AG09309 (cell line): ENCODE data around the gene MTURN.

Source experiments
- DNase-seq: peaks from one replicate; pipeline ENCODE4 v3.0.0-alpha.2; 2010; ENCODE audit warnings: low read depth
- H3K4me3 ChIP-seq: 2 replicates; pipeline ENCODE4 v1.5.1; 2011; ENCODE audit warnings: mild to moderate bottlenecking, low read depth, low read length, moderate library complexity; ENCODE audit not compliant: control insufficient read depth
- TF ChIP-seq, protein P1 (sequence below): IDR thresholded peaks from 2 replicates; pipeline ENCODE4 v1.5.1; 2011; ENCODE audit warnings: mild to moderate bottlenecking, low read depth, low read length, inconsistent platforms; ENCODE audit not compliant: insufficient read depth, control insufficient read depth; ENCODE audit errors: missing control alignments

Gene MTURN

GRCh38 chr7:30175636-30176147 lies 40.9 kb downstream of the MTURN start:
- H3K4me3 ChIP-seq, result no peak overlapping the region
- no peak for DNase-seq
- TF ChIP-seq, protein P1, sequence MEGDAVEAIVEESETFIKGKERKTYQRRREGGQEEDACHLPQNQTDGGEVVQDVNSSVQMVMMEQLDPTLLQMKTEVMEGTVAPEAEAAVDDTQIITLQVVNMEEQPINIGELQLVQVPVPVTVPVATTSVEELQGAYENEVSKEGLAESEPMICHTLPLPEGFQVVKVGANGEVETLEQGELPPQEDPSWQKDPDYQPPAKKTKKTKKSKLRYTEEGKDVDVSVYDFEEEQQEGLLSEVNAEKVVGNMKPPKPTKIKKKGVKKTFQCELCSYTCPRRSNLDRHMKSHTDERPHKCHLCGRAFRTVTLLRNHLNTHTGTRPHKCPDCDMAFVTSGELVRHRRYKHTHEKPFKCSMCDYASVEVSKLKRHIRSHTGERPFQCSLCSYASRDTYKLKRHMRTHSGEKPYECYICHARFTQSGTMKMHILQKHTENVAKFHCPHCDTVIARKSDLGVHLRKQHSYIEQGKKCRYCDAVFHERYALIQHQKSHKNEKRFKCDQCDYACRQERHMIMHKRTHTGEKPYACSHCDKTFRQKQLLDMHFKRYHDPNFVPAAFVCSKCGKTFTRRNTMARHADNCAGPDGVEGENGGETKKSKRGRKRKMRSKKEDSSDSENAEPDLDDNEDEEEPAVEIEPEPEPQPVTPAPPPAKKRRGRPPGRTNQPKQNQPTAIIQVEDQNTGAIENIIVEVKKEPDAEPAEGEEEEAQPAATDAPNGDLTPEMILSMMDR, result no peak

DNA sequence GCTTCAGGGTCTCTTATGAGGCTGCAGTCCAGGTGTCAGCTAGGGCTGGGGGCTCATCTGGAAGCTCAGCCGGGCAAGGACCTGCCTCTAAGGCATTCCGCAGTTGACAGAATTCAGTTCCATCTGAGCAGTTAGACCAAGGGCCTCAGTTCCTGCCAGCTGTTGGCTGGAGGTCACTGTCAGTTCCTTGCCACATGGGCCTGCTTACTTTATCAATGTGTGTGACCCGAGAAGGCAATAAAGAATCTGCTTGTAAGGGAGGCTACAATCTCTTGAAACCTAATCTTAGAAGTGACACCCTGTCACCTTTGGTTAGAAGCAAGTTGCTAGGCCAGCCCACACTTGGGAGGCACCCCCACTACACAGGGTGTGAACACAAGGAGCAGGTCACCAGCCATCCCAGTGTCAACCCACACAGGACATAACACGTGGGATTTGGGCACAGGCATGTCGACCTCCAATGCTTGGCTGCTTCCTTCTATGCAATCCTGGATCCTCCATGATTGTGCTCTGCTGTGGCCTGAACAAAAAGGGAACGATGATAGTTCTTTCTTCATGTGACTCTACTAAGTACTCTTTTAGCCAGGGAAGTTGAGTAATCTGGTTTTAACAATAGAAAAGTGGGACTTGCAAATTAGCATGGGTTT lies 41.8 kb downstream of the MTURN start:
- no peak for DNase-seq
- no peak overlapping the region for H3K4me3 ChIP-seq
- TF ChIP-seq, protein P1, result no peak

DNA sequence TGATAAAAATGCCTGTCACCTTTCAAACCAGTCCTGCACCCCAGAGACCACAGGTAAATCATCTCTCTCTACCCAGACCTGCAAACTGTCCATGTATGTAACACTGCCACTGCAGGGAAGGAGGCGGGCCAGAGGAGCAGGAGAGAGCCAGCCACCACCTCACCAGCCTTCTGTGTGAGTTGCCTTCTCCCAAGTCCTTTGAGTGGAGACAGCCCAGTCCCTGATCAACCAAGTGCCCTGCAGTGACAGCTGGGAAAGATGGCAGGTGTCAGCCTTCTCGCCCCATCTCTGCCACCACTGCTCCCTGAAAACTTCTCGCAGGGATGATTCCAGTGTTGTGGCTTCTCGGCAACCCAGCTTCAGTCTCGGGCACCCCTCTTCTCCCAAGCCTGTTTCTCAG lies 42.4 kb downstream of the MTURN start:
- H3K4me3 ChIP-seq, result no peak overlapping the region
- TF ChIP-seq, protein P1, result no peak
- no peak for DNase-seq

DNA sequence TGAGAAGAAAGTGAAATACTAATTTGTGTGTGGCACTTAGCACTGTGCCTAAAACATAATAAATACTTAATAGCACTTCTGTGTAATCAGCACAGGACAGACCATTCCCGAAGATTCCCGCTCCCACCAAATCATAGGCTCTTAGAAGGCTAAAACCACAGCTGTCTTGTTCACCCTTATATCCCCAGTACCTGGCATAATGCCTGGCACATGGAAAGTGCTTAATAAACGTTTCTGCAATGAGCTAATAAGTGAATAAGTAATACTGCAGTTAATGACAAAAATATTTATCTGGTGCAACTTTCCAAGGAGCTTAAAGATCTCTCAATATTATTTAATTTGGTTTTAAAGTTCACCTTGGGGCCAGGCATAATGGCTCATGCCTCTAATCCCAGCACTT lies 43.2 kb downstream of the MTURN start:
- no peak for DNase-seq
- TF ChIP-seq, protein P1, result no peak
- H3K4me3 ChIP-seq, result no peak overlapping the region

DNA sequence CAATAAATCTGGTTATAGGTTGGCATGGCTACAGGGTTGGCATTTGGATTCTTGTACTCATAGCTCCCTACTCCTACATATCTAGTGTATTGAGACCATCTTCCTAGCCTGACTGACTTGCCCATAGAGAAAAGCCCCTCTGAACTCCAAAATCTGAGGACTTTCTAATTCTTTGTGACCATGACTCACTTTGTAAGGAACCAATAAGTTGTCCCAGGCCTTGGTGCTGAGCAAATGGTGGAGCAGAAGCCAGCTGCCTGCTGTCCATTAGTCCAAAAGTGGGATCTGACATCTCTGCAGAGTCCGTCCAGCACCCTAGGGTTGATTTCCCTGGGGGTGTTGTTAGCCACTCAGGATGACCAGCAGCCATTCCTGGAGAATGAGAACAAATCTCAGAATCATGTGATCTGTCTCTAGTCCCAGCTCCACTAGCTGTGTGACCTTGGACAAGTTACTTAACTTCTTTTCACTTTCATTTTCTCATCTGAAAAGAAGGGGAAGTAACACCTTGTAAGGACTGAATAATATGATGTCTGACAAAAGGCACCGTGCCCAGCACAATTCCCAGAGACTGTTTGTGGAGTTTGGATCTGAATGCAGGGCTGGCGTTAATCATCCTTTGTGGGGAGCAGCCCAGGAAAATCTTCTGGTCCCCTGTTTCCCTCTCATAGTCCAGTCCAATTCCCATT lies 44.1 kb downstream of the MTURN start:
- TF ChIP-seq, protein P1, result no peak
- DNase-seq, result no peak
- H3K4me3 ChIP-seq, result no peak overlapping the region

DNA sequence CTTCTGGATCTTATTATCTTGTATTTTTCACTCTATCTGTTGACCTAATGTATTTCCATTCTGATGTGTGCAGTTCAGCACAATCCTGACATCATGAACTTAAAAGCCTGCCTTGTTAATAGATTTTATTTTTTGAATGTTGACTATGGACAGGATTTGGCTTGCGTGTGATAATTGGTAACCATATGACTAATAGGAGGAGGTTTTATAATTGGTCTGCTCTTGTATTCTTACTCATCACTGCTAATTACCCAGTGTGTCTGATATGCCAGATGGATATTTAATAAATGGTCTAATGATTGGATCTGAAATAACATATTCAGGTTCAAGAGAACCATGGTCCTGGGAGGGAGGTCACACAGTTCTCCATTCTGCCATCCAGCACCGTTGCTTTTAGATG lies 45.9 kb downstream of the MTURN start:
- no peak for DNase-seq
- no peak overlapping the region for H3K4me3 ChIP-seq
- TF ChIP-seq, protein P1, result no peak

GRCh38 chr7:30181211-30181610 lies 46.4 kb downstream of the MTURN start:
- TF ChIP-seq, protein P1, result no peak
- no peak for DNase-seq
- no peak overlapping the region for H3K4me3 ChIP-seq
